Activated CD4-positive, alpha-beta T cell treated with anti-CD3 and anti-CD28 coated beads for 36 hours (primary cell): ENCODE data around the gene FBXO44. TPM values are rescaled to one million over a fixed set of nuclear protein-coding genes. Genes with fewer than 3 reads are reported as not detected.

Experiments
- ATAC-seq: fragments of 200-7000 bp; cut with Tn5 transposase; one replicate; pipeline ENCODE4 v1.10.0; 2021; ENCODE audit warnings: mild to moderate bottlenecking, moderate library complexity
- CTCF ChIA-PET: fragments of 350-600 bp; sonication (Branson Sonifier 250); formaldehyde crosslinking; loops from one replicate; lab custom pipeline; 2021; ENCODE audit warnings: antibody characterized with exemption; lab: Charles Lee
- POLR2A ChIA-PET: fragments of 350-600 bp; sonication (Branson Sonifier 250); formaldehyde crosslinking; loops from one replicate; lab custom pipeline; 2021; ENCODE audit warnings: antibody characterized with exemption, inconsistent platforms; lab: Charles Lee
- DNase-seq: peaks from one replicate; pipeline ENCODE4 v3.0.0-alpha.2; 2020
- H3K27ac Mint-ChIP-seq: one replicate; pipeline ENCODE4 v1.8.0; 2021; ENCODE audit warnings: mixed read lengths
- H3K27me3 Mint-ChIP-seq: one replicate; pipeline ENCODE4 v1.8.0; 2021; ENCODE audit warnings: mixed read lengths
- H3K36me3 Mint-ChIP-seq: one replicate; pipeline ENCODE4 v1.8.0; 2021; ENCODE audit warnings: low read depth, mixed read lengths
- H3K4me1 Mint-ChIP-seq: one replicate; pipeline ENCODE4 v1.8.0; 2021; ENCODE audit warnings: mixed read lengths
- H3K4me3 Mint-ChIP-seq: one replicate; pipeline ENCODE4 v1.8.0; 2021; ENCODE audit warnings: mild to moderate bottlenecking, moderate library complexity, mixed read lengths
- H3K9me3 Mint-ChIP-seq: one replicate; pipeline ENCODE4 v1.8.0; 2021; ENCODE audit warnings: low read depth, mixed read lengths
- intact Hi-C, 2 experiments: fragments of 100-400 bp; cut with DNase I in 1 of 2; cut with micrococcal nuclease in 1 of 2; formaldehyde crosslinking; loops; one replicate each; pipeline versions ENCODE4 v1.14.2 to v1.15.1; 2022 to 2024; cut with DNase I, micrococcal nuclease
- total RNA-seq, 2 experiments: library from RNA; stranded (reverse); gene quantifications; one replicate each; pipeline ENCODE4 v1.2.3, GENCODE V29; 2021

FBXO44 gene
- total RNA-seq, 2 experiments from 2014 or later, result 20.2 to 21.8 TPM

DNA sequence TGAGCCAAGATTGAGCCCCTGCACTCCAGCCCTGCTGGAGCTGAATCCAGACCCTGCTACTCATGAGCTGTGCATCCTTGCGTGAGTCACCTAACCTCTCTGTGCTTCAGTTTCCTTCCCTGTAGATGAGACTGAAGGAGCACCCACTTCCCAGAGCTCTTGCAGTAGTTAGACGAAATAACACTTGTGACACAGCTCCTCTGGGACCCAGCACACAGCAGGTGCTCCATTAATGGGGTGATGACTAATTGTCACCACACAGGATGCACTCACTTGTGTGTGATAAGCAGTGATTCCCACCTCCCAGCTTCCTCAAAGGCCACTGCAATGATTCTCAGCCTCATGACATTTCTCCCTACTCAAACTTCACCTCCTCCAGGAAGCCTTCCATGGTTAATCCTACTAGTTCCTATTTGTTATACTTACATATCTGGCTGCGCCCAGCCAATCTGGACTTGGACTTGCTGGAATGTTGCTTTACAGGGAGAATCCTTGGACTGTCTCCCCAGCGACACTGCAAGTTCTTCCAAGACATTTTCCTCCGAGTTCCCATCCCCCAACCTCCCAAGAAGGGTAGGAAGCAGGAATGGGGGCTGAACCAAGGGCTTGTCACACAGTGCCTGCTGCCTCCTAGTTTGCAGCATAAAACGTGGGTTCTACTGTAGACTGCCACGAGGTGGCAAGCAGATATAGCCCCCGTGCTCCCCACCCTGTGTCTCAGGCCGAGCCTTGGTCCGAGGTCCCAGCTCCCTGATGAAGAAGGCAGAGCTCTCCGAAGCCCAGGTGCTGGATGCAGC lies 54.1 kb downstream of the FBXO44 start:
- no peak overlapping the region for H3K27ac Mint-ChIP-seq
- no peak for DNase-seq
- H3K4me3 Mint-ChIP-seq, result no peak overlapping the region
- ChIA-PET POLR2A (no interaction called here), CTCF (interaction anchor here (0.6 to 2.4 kb wide), 5 partner anchors 11 to 568 kb away, joined by 3 to 13 read pairs (median 4); partner anchors contain the start of gene FBXO6)
- ATAC-seq, result peak; percentile 51
- H3K9me3 Mint-ChIP-seq, result no peaks in the 10 kb centered on the region
- intact Hi-C loops, result no loop called here
- peaks cover 4% of the 10 kb centered on the region for H3K27me3 Mint-ChIP-seq
- no peaks in the 10 kb centered on the region for H3K36me3 Mint-ChIP-seq
- no peaks in the 10 kb centered on the region for H3K4me1 Mint-ChIP-seq

- no peak for DNase-seq
- no peaks in the 10 kb centered on the region for H3K4me1 Mint-ChIP-seq
- ATAC-seq, result no peak
- intact Hi-C loops, result no loop called here
- no peak overlapping the region for H3K27ac Mint-ChIP-seq
- CTCF ChIA-PET, result interaction anchor here (1.1 to 1.5 kb wide), 3 partner anchors 11 to 48 kb away, joined by 3 to 5 read pairs (median 5); partner anchors contain the start of gene FBXO6
- no peaks in the 10 kb centered on the region for H3K27me3 Mint-ChIP-seq
- POLR2A ChIA-PET, result no interaction called here
- H3K4me3 Mint-ChIP-seq, result no peak overlapping the region
- no peaks in the 10 kb centered on the region for H3K36me3 Mint-ChIP-seq
- H3K9me3 Mint-ChIP-seq, result no peaks in the 10 kb centered on the region
Measured at GRCh38 chr1:11711490-11711889, 56.8 kb downstream of the FBXO44 start.

DNA sequence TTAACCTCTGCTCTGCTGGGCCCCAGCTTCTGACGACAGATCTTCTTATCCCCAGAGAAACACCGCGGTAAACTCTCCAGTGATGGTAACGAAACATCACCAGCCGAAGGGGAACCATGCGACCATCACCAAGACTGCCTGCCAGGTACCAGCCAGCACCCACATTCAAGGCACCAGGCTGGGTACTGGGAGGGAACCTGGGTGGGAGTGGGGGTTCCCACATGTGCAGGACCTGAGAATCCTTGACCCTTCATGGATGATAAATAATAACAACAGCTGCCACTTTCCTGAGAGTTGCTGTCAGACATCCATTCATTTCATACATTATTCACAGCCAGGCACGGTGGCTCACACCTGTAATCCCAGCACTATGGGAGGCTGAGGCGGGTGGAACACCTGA lies 57.6 kb downstream of the FBXO44 start:
- Mint-ChIP-seq H3K36me3 (no peaks in the 10 kb centered on the region), H3K27ac (no peak overlapping the region), H3K4me1 (no peaks in the 10 kb centered on the region), H3K27me3 (no peaks in the 10 kb centered on the region), H3K9me3 (no peaks in the 10 kb centered on the region), H3K4me3 (no peak overlapping the region)
- no peak for DNase-seq
- no peak for ATAC-seq
- POLR2A ChIA-PET, result no interaction called here
- CTCF ChIA-PET, result no interaction called here
- intact Hi-C loops, result no loop called here

Other genes with a start within 250 kb of the FBXO44 start
- under 1 TPM; 0.55 to 0.58 TPM for gene DISP3, start 175.7 kb upstream of the FBXO44 start, total RNA-seq
- 1 to 10 TPM; 1.6 to 2.1 TPM for gene FBXO2, start 448 bp upstream of the FBXO44 start, total RNA-seq
- gene FBXO6, start 9.3 kb downstream of the FBXO44 start, total RNA-seq, result 10 to 100 TPM in 1 of 2 experiments, 1 to 10 TPM in 1; 10.0 to 12.0 TPM
- 10 to 100 TPM; 70.4 to 71.5 TPM for gene MAD2L2, start 26.3 kb downstream of the FBXO44 start, total RNA-seq
- under 1 TPM; 0.02 to 0.04 TPM for gene DRAXIN, start 36.8 kb downstream of the FBXO44 start, total RNA-seq
- gene AGTRAP, start 81.3 kb downstream of the FBXO44 start, total RNA-seq, result 10 to 100 TPM; 13.2 to 13.3 TPM
- not detected for gene C1orf167, start 107.3 kb downstream of the FBXO44 start, total RNA-seq
- gene MTHFR, start 151.1 kb downstream of the FBXO44 start, total RNA-seq, result 10 to 100 TPM; 11.2 to 11.6 TPM
- gene CLCN6, start 151.3 kb downstream of the FBXO44 start, total RNA-seq, result 1 to 10 TPM; 9.4 to 9.5 TPM
- not detected for gene NPPA, start 192.9 kb downstream of the FBXO44 start, total RNA-seq
- gene NPPB, start 204.1 kb downstream of the FBXO44 start, total RNA-seq, result not detected